PFSK-1 (cell line): ENCODE measurements around the gene CCNYL1.

Source experiments
- REST ChIP-seq, 2 experiments: IDR thresholded peaks; 2 replicates each; pipeline versions ENCODE4 v1.6.1 to v1.8.0; 2011 to 2012; ENCODE audit warnings: low read depth in 2 of 2, low read length in 2 of 2, control low read depth in 1 of 2, inconsistent platforms in 1 of 2, mild to moderate bottlenecking in 1 of 2, moderate library complexity in 1 of 2; ENCODE audit not compliant: insufficient read depth in 1 of 2
- TAF1 ChIP-seq: IDR thresholded peaks from 2 replicates; pipeline ENCODE4 v1.6.1; 2012; ENCODE audit warnings: low read length, control low read depth, borderline replicate concordance; ENCODE audit not compliant: insufficient read depth

DNA sequence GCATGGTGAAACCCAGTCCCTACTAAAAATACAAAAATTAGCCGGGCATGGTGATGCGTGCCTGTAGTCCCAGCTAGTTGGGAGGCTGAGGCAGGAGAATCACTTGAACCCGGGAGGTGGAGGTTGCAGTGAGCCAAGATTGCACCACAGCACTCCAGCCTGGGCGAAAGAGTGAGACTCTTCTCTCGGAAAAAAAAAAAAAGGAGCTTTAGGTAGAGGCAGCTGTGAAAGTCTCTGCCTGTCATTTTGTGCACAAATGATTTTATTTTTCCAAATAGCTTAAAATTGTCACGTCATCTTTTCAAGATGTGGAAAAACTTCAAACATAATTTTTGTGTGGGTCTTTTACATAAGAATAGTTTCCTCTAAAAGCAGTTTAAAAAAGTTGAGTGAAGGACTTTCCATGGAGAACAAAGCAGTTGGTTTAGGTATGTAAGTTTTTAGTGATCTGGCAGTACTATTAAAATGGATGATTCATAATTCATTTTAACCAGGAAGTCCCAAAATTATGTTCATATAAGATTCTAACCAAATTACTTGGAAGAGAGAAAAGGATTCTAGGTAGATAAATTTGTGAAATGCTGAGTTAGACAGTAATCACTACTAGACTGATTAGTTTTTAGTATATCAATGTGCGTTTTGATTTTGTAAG is 11.5 kb downstream of the CCNYL1 start:
- TF ChIP-seq TAF1 (no peak), REST (IDR thresholded peaks at IDR 0.05; ENCODE audit: insufficient read depth in 1 of 2, low read depth in 2 of 2, low read length in 2 of 2) (no peak)
